Skin of body (tissue), 2 donors: ENCODE results near the gene LGALS3. TPM values are rescaled to one million over a fixed set of nuclear protein-coding genes. Genes with fewer than 3 reads are reported as not detected.

Source experiments
- DNase-seq: peaks from one replicate; lab custom pipeline; 2025; lab: John Stamatoyannopoulos, UW
- total RNA-seq: library from RNA; depleted of rRNA; stranded (reverse); fragments of >200 nt; gene quantifications from one replicate; pipeline ENCODE4 v1.2.3, GENCODE V29; 2014

LGALS3 gene
- total RNA-seq, 1 donor from 2014 or later = 154 TPM

- no peak for DNase-seq
Measured at GRCh38 chr14:55190906-55191202, 61.8 kb downstream of the LGALS3 start.

GRCh38 chr14:55191203-55192053, 62.4 kb downstream of the LGALS3 start, which contains the start of gene DLGAP5:
DLGAP5 (minus strand) TSS chr14:55191585; CDS start chr14:55189179, 2,406 bp downstream.
- DNase-seq = peak; percentile 96

- no peak for DNase-seq
Measured at GRCh38 chr14:55192054-55192621, 63.1 kb downstream of the LGALS3 start.

GRCh38 chr14:55194656-55195355, 65.8 kb downstream of the LGALS3 start:
- DNase-seq = no peak

Other genes starting within 250 kb of the LGALS3 start
- 3.5 TPM for gene GCH1, start 226.4 kb upstream of the LGALS3 start, total RNA-seq
- gene WDHD1, start 102.2 kb upstream of the LGALS3 start, total RNA-seq = 10.3 TPM
- gene SOCS4, start 102.0 kb upstream of the LGALS3 start, total RNA-seq = 12.5 TPM
- gene MAPK1IP1L, start 77.6 kb upstream of the LGALS3 start, total RNA-seq = 24.7 TPM
- 13.7 TPM for gene DLGAP5, start 62.3 kb downstream of the LGALS3 start, total RNA-seq
- 29.7 TPM for gene FBXO34, start 142.2 kb downstream of the LGALS3 start, total RNA-seq